BJ (cell line): ENCODE data around the gene SIX1. TPM values are rescaled to one million over a fixed set of nuclear protein-coding genes. Genes with fewer than 3 reads are reported as not detected.

Source experiments
- CTCF ChIA-PET: fragments of 350-600 bp; formaldehyde crosslinking; extraction: SDS; loops from one replicate; lab custom pipeline; 2021; ENCODE audit warnings: antibody characterized with exemption, inconsistent platforms; lab: Yijun Ruan, JAX
- POLR2A ChIA-PET: fragments of 300-600 bp; sonication (Branson Sonifier 250); formaldehyde crosslinking; extraction: SDS; loops from one replicate; lab custom pipeline; 2021; ENCODE audit warnings: antibody characterized with exemption; lab: Charles Lee
- DNase-seq: peaks from one replicate; pipeline ENCODE4 v3.0.0-alpha.2; 2011; ENCODE audit warnings: low read depth
- H3K27me3 ChIP-seq: 2 replicates; pipeline ENCODE4 v1.6.0; 2011; ENCODE audit warnings: low read length; ENCODE audit not compliant: control insufficient read depth, insufficient read depth
- H3K36me3 ChIP-seq: 2 replicates; pipeline ENCODE4 v1.5.1; 2011; ENCODE audit warnings: low read length; ENCODE audit not compliant: control insufficient read depth, insufficient read depth
- H3K4me3 ChIP-seq: 2 replicates; pipeline ENCODE4 v1.5.1; 2011; ENCODE audit warnings: low read depth, mild to moderate bottlenecking, control low read depth, low read length
- polyA plus RNA-seq: library from polyadenylated mRNA; depleted of rRNA; stranded (reverse); fragments of >200 nt; gene quantifications from 2 replicates; pipeline ENCODE4 v1.2.3, GENCODE V29; 2011
- TF ChIP-seq, protein P1 (sequence below): IDR thresholded peaks from 2 replicates; pipeline ENCODE4 v1.5.1; 2011; ENCODE audit warnings: low read depth, mild to moderate bottlenecking, control low read depth, inconsistent platforms, low read length, moderate library complexity; ENCODE audit not compliant: insufficient read depth

SIX1 gene
- polyA plus RNA-seq, 1 experiment, result 6.1 TPM

DNA sequence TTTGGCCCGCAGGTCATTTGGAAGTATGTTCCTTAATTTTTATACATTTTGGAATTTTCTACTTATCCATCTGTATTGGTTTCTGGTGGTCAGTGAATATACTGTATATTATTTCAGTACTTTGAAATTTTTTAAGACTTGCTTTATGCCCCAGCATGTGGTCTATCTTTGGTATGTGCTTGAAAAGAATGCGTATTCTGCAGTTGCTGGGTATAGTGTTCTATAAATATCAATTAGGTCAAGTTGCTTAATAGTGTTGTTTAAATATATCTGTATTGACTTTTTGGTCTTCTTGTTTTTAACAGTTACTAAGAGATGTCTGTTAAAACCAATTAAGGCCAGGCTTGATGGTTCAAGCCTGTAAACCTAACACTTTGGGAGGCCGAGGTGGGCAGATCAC lies 21.7 kb upstream of the SIX1 start:
- Histone ChIP-seq H3K4me3 (no peak overlapping the region), H3K36me3 (no peaks in the 10 kb centered on the region), H3K27me3 (no peaks in the 10 kb centered on the region)
- TF ChIP-seq, protein P1, sequence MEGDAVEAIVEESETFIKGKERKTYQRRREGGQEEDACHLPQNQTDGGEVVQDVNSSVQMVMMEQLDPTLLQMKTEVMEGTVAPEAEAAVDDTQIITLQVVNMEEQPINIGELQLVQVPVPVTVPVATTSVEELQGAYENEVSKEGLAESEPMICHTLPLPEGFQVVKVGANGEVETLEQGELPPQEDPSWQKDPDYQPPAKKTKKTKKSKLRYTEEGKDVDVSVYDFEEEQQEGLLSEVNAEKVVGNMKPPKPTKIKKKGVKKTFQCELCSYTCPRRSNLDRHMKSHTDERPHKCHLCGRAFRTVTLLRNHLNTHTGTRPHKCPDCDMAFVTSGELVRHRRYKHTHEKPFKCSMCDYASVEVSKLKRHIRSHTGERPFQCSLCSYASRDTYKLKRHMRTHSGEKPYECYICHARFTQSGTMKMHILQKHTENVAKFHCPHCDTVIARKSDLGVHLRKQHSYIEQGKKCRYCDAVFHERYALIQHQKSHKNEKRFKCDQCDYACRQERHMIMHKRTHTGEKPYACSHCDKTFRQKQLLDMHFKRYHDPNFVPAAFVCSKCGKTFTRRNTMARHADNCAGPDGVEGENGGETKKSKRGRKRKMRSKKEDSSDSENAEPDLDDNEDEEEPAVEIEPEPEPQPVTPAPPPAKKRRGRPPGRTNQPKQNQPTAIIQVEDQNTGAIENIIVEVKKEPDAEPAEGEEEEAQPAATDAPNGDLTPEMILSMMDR, result no peak
- CTCF ChIA-PET, result no interaction called here
- no peak for DNase-seq
- POLR2A ChIA-PET, result no interaction called here

DNA sequence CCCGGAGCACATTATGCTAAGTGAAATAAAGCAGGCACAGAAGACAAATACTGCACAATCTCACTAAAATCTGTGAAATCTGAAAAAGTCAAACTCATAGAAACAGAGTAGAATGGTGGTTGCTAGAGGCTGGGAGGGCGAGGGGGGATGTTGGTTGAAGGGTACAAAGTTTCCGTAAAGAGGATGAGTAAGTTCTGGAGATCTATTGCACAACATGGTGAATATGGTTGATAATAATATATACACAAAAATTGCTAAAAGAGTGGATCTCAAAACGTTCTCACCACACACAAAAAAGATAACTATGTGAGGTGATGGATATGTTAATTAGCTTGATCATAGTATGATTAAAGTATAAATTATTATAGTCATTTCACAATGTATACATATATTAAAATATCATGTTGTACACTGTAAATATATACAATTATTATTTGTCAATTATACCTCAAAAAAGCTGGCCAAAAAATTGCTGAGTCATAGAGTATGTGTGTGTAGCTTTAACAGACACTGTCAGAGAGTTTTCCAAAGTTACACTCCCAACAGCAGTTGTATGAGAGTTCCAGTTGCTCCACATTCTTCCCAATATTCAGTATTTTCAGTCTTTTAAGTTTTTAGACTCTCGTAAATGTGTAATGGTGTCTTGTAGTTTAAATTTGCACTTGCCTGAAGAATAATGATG lies 19.3 kb upstream of the SIX1 start:
- H3K4me3 ChIP-seq, result no peak overlapping the region
- no peaks in the 10 kb centered on the region for H3K36me3 ChIP-seq
- H3K27me3 ChIP-seq, result no peaks in the 10 kb centered on the region
- TF ChIP-seq, protein P1, result no peak
- POLR2A ChIA-PET, result no interaction called here
- no peak for DNase-seq
- CTCF ChIA-PET, result no interaction called here

DNA sequence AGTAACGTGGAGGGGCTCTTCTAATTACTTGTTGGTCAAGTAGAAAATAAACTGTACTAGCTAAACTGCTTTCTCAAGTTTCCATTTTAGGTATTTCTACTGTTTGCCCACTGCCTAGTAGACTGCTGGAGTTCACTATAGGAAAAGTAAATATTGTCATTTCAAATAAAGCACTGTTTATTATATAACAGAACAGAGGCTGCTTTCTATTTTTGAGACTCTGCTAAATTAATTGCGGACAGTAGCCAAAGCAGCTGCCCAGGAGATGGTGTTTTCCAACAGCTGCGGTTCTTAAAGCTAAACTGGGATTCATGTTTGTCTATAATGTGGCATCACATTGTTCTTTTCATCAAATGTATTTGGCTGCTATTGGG lies 15.9 kb upstream of the SIX1 start:
- no peak overlapping the region for H3K4me3 ChIP-seq
- DNase-seq, result no peak
- TF ChIP-seq, protein P1, result no peak
- POLR2A ChIA-PET, result no interaction called here
- H3K36me3 ChIP-seq, result no peaks in the 10 kb centered on the region
- H3K27me3 ChIP-seq, result no peaks in the 10 kb centered on the region
- CTCF ChIA-PET, result interaction anchor here (1.2 kb wide), 1 partner anchor 9 kb away, joined by 3 read pairs; no protein-coding TSS in a partner anchor

DNA sequence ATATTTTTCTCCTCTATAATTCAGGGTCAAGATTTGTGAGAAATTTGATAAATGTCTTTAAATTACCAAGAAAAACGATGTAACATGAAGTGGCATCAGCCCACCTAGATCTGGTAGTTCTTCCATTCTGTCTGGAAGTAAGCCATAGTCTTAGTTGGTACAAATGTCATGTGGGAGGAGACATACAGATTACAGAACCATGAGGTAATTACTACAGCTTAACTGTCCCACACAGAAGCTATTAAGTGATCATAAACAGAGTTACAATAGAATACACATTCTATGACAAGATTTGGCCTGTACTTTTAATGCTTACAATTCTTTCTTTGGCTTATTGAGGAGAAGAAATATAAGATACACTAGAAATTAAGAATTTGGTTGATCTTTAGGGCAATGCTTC lies 13.7 kb upstream of the SIX1 start:
- H3K36me3 ChIP-seq, result no peaks in the 10 kb centered on the region
- POLR2A ChIA-PET, result no interaction called here
- no peak overlapping the region for H3K4me3 ChIP-seq
- TF ChIP-seq, protein P1, result no peak
- DNase-seq, result no peak
- no peaks in the 10 kb centered on the region for H3K27me3 ChIP-seq
- CTCF ChIA-PET, result interaction anchor here (0.6 kb wide), 2 partner anchors 335 to 347 kb away, joined by 3 to 5 read pairs; no protein-coding TSS in a partner anchor

DNA sequence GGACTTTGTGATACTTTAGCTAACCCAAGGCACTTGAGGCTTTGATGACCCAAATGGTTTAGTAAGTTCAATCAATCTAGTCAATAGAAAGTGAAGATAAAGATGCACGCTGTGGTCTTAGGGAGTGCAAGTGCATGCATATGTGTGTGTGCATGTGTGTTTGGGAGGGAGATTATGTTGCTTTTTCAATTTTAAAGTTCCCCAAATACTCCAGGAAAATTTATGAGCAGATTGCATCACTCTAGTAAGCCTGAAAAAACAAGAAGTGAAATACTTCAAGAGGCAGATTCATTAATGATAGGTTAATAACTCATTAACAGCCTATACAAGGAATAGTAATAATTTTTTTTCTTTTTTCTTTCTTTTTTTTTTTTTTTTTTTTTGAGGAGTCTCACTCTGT lies 12.4 kb upstream of the SIX1 start:
- no peaks in the 10 kb centered on the region for H3K36me3 ChIP-seq
- TF ChIP-seq, protein P1, result no peak
- POLR2A ChIA-PET, result no interaction called here
- H3K4me3 ChIP-seq, result no peak overlapping the region
- H3K27me3 ChIP-seq, result no peaks in the 10 kb centered on the region
- no peak for DNase-seq
- CTCF ChIA-PET, result no interaction called here
